ENCODE results near the gene SPOCD1. TPM values are rescaled to one million over a fixed set of nuclear protein-coding genes. Genes with fewer than 3 reads are reported as not detected.

The SPOCD1 gene
- total RNA-seq, 4 donors from 2014 or later, result 0.48 to 0.80 TPM; not detected in 2

GRCh38 chr1:31760471-31761470 is 55.1 kb downstream of the SPOCD1 start:
- H3K4me1 ChIP-seq, result peaks cover 12 to 43% (median 31%) of the 10 kb centered on the region in 4 donors
- no peaks in the 10 kb centered on the region for H3K36me3 ChIP-seq
- TF ChIP-seq POLR2A (IDR thresholded peaks at IDR 0.05), result no peak
- TF ChIP-seq POLR2AphosphoS5 (IDR thresholded peaks at IDR 0.05), result no peak
- no peak for TF ChIP-seq EP300 (IDR thresholded peaks at IDR 0.05; ENCODE audit: low read depth)
- H3K4me3 ChIP-seq, result peak overlapping the region; percentile 31 to 65 (median 54)
- peaks cover 59% of the 10 kb centered on the region for H3K27me3 ChIP-seq
- in situ Hi-C loops (cut with MboI; ENCODE audit: low pct_ligation_motif_present in 1 of 4, low pct_unique_long_range_greater_than_20kb in 1 of 4, low sequenced_read_pairs in 3 of 4), result no loop called here
- intact Hi-C loops (cut with DNase I; ENCODE audit: low total_unique reads), result no loop called here
- WGBS, 2 donors (ENCODE audit: low coverage in 1 of 2), result 0 to 3% methylated on average over 7 to 41 of the region's 63 CpGs
- DNase-seq, result peak; percentile 67
- H3K9me3 ChIP-seq, result no peaks in the 10 kb centered on the region
- peak overlapping the region in 1 of 4 donors; percentile 38 for H3K27ac ChIP-seq

- peaks cover 10 to 39% (median 29%) of the 10 kb centered on the region in 4 donors for H3K4me1 ChIP-seq
These were observed 56.4 kb downstream of the SPOCD1 start for GRCh38 chr1:31759298-31760023.

GRCh38 chr1:31758823-31759222 is 57.0 kb downstream of the SPOCD1 start:
- H3K9me3 ChIP-seq, result no peaks in the 10 kb centered on the region
- no peak for DNase-seq
- H3K36me3 ChIP-seq, result no peaks in the 10 kb centered on the region
- 86 to 90% methylated on average over 6 to 7 of the region's 7 CpGs for WGBS, 2 donors (ENCODE audit: low coverage in 1 of 2)
- intact Hi-C loops (cut with DNase I; ENCODE audit: low total_unique reads), result no loop called here
- H3K27ac ChIP-seq, result no peak overlapping the region
- TF ChIP-seq POLR2AphosphoS5 (IDR thresholded peaks at IDR 0.05) (no peak), EP300 (IDR thresholded peaks at IDR 0.05; ENCODE audit: low read depth) (no peak), CTCF (IDR thresholded peaks at IDR 0.05) (no peak), POLR2A (IDR thresholded peaks at IDR 0.05) (no peak)
- in situ Hi-C loops (cut with MboI; ENCODE audit: low pct_ligation_motif_present in 1 of 4, low pct_unique_long_range_greater_than_20kb in 1 of 4, low sequenced_read_pairs in 3 of 4), result no loop called here
- H3K4me3 ChIP-seq, result no peak overlapping the region
- peaks cover 15 to 44% (median 33%) of the 10 kb centered on the region in 4 donors for H3K4me1 ChIP-seq
- peaks cover 43% of the 10 kb centered on the region for H3K27me3 ChIP-seq

More at GRCh38 chr1:31759298-31760023, 56.4 kb downstream of the SPOCD1 start:
- no peak for TF ChIP-seq CTCF (IDR thresholded peaks at IDR 0.05)
- TF ChIP-seq POLR2A (IDR thresholded peaks at IDR 0.05), result no peak
- no peak for TF ChIP-seq EP300 (IDR thresholded peaks at IDR 0.05; ENCODE audit: low read depth)
- no peak for TF ChIP-seq POLR2AphosphoS5 (IDR thresholded peaks at IDR 0.05)
- Histone ChIP-seq H3K4me3 (no peak overlapping the region), H3K9me3 (no peaks in the 10 kb centered on the region), H3K27me3 (peaks cover 45% of the 10 kb centered on the region), H3K36me3 (no peaks in the 10 kb centered on the region), H3K27ac (no peak overlapping the region)
- intact Hi-C loops (cut with DNase I; ENCODE audit: low total_unique reads) (no loop called here), in situ Hi-C loops (cut with MboI; ENCODE audit: low pct_ligation_motif_present in 1 of 4, low pct_unique_long_range_greater_than_20kb in 1 of 4, low sequenced_read_pairs in 3 of 4) (no loop called here)
- DNase-seq, result no peak
- 71 to 74% methylated on average over 5 to 10 of the region's 10 CpGs for WGBS, 2 donors (ENCODE audit: low coverage in 1 of 2)

- peaks cover 22 to 40% (median 31%) of the 10 kb centered on the region in 4 donors for H3K4me1 ChIP-seq
- TF ChIP-seq EP300 (IDR thresholded peaks at IDR 0.05; ENCODE audit: low read depth), result no peak
- TF ChIP-seq CTCF (IDR thresholded peaks at IDR 0.05), result no peak
- TF ChIP-seq POLR2AphosphoS5 (IDR thresholded peaks at IDR 0.05), result no peak
- TF ChIP-seq POLR2A (IDR thresholded peaks at IDR 0.05), result no peak
- no peak overlapping the region for H3K4me3 ChIP-seq
- H3K9me3 ChIP-seq, result no peaks in the 10 kb centered on the region
- no peaks in the 10 kb centered on the region for H3K36me3 ChIP-seq
- no peak overlapping the region for H3K27ac ChIP-seq
- intact Hi-C loops (cut with DNase I; ENCODE audit: low total_unique reads), result no loop called here
- no peak for DNase-seq
- 94% methylated on average over 6 of the region's 6 CpGs; no CpG with 5 or more reads in 1 of the 2 donors for WGBS, 2 donors (ENCODE audit: low coverage in 1 of 2)
- peaks cover 35% of the 10 kb centered on the region for H3K27me3 ChIP-seq
- in situ Hi-C loops (cut with MboI; ENCODE audit: low pct_ligation_motif_present in 1 of 4, low pct_unique_long_range_greater_than_20kb in 1 of 4, low sequenced_read_pairs in 3 of 4), result no loop called here
These were observed 57.8 kb downstream of the SPOCD1 start for GRCh38 chr1:31757989-31758388.

Measured in transverse colon (tissue), 4 donors.